ENCODE results near the gene ATXN7L2. TPM values are rescaled to one million over a fixed set of nuclear protein-coding genes. Genes with fewer than 3 reads are reported as not detected.

Gene ATXN7L2
- total RNA-seq, 2 experiments from 2014 or later = 11.8 to 13.1 TPM

DNA sequence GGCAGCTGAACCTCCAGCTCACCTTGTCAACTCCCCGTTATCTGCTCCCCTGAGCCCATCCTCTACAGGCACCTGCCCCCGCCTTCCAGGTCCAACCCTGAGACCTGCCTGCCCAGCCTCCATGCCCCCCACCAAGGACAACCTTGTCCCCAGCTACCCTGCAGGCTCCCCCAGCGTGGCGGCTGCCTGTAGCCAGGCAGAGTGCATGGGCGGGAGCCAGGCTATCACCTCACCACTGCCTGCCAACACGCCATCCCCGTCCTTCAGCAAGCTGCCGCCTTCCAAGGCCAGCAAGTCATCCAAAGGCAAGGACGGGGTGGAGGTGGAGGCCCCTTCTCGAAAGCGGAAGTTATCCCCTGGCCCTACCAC lies 7.2 kb downstream of the ATXN7L2 start:
- DNase-seq (no peak), ATAC-seq (ENCODE audit: poor library complexity) (no peak)
- Mint-ChIP-seq H3K4me3 (peak overlapping the region; percentile 82), H3K27ac (peak overlapping the region; percentile 47), H3K36me3 (ENCODE audit: low read depth) (peaks cover 44% of the 10 kb centered on the region), H3K4me1 (ENCODE audit: low read depth) (peaks cover 31% of the 10 kb centered on the region), H3K27me3 (no peaks in the 10 kb centered on the region), H3K9me3 (no peaks in the 10 kb centered on the region)
- no peak overlapping the region for H3K27ac ChIP-seq (ENCODE audit: low read depth in 1 of 2, low read length in 2 of 2)
- intact Hi-C loops (cut with DNase I, micrococcal nuclease) = loop anchor here (1.0 to 5.0 kb wide), 4 partner anchors 41 to 229 kb away; no protein-coding TSS in a partner anchor
- peaks cover 32% of the 10 kb centered on the region for H3K4me1 ChIP-seq (ENCODE audit: insufficient read depth, low read length)
- H3K36me3 ChIP-seq (ENCODE audit: insufficient read depth, low read length) = peaks cover 28% of the 10 kb centered on the region
- POLR2A ChIA-PET = interaction anchor here (0.9 to 22.6 kb wide), 4 partner anchors 9 to 57 kb away, joined by 3 to 318 read pairs (median 6); partner anchors contain the start of gene GNAI3
- no peak overlapping the region for H3K4me3 ChIP-seq (ENCODE audit: low read length)
- H3K9me3 ChIP-seq (ENCODE audit: control insufficient read depth in 1 of 2, insufficient read depth in 1 of 2, low read length in 2 of 2) = no peaks in the 10 kb centered on the region
- TF ChIP-seq, protein P1, sequence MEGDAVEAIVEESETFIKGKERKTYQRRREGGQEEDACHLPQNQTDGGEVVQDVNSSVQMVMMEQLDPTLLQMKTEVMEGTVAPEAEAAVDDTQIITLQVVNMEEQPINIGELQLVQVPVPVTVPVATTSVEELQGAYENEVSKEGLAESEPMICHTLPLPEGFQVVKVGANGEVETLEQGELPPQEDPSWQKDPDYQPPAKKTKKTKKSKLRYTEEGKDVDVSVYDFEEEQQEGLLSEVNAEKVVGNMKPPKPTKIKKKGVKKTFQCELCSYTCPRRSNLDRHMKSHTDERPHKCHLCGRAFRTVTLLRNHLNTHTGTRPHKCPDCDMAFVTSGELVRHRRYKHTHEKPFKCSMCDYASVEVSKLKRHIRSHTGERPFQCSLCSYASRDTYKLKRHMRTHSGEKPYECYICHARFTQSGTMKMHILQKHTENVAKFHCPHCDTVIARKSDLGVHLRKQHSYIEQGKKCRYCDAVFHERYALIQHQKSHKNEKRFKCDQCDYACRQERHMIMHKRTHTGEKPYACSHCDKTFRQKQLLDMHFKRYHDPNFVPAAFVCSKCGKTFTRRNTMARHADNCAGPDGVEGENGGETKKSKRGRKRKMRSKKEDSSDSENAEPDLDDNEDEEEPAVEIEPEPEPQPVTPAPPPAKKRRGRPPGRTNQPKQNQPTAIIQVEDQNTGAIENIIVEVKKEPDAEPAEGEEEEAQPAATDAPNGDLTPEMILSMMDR (IDR thresholded peaks at IDR 0.05) = peak; percentile 19
- CTCF ChIA-PET = interaction anchor here (0.6 to 24.2 kb wide), 17 partner anchors 9 to 77 kb away, joined by 3 to 474 read pairs (median 5); partner anchors contain the start of genes AMIGO1 and PSMA5
- H3K27me3 ChIP-seq (ENCODE audit: control insufficient read depth in 1 of 2, insufficient read depth in 2 of 2, low read length in 2 of 2) = no peaks in the 10 kb centered on the region

DNA sequence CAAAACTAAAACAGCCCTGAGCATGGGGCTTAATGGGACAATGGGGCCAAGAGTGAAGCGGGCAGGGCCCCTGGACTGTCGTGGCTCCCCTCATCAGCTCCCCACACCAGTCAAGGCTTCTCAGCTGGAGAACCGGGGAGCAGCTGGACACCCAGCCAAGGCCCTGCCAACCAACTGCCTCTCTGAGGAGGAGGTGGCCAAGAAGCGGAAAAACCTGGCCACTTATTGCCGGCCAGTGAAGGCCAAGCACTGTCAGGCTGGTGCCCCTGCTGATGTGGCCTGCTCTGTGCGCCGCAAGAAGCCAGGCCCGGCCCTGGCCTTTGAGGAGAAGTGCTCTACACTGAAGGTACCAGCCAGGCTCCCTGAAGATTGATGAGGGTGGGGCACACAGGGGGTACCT lies 7.7 kb downstream of the ATXN7L2 start:
- CTCF ChIA-PET = interaction anchor here (0.6 to 24.2 kb wide), 13 partner anchors 8 to 64 kb away, joined by 3 to 474 read pairs (median 6); partner anchors contain the start of genes AMIGO1 and PSMA5
- TF ChIP-seq, protein P1 (IDR thresholded peaks at IDR 0.05) = no peak
- Histone ChIP-seq H3K27ac (ENCODE audit: low read depth in 1 of 2, low read length in 2 of 2) (no peak overlapping the region), H3K9me3 (ENCODE audit: control insufficient read depth in 1 of 2, insufficient read depth in 1 of 2, low read length in 2 of 2) (no peaks in the 10 kb centered on the region), H3K27me3 (ENCODE audit: control insufficient read depth in 1 of 2, insufficient read depth in 2 of 2, low read length in 2 of 2) (no peaks in the 10 kb centered on the region), H3K4me3 (ENCODE audit: low read length) (no peak overlapping the region), H3K4me1 (ENCODE audit: insufficient read depth, low read length) (peaks cover 36% of the 10 kb centered on the region), H3K36me3 (ENCODE audit: insufficient read depth, low read length) (peaks cover 33% of the 10 kb centered on the region)
- ATAC-seq (ENCODE audit: poor library complexity) (no peak), DNase-seq (no peak)
- Mint-ChIP-seq H3K27me3 (no peaks in the 10 kb centered on the region), H3K4me3 (peak overlapping the region; percentile 7), H3K27ac (no peak overlapping the region), H3K4me1 (ENCODE audit: low read depth) (peaks cover 35% of the 10 kb centered on the region), H3K9me3 (no peaks in the 10 kb centered on the region), H3K36me3 (ENCODE audit: low read depth) (peaks cover 46% of the 10 kb centered on the region)
- intact Hi-C loops (cut with DNase I, micrococcal nuclease) = loop anchor here in 1 of 2 experiments (2.0 to 5.0 kb wide), 3 partner anchors 131 to 229 kb away; no protein-coding TSS in a partner anchor
- POLR2A ChIA-PET = interaction anchor here (0.9 to 22.6 kb wide), 5 partner anchors 8 to 57 kb away, joined by 3 to 318 read pairs (median 7); partner anchors contain the start of genes ATXN7L2 and GNAI3

DNA sequence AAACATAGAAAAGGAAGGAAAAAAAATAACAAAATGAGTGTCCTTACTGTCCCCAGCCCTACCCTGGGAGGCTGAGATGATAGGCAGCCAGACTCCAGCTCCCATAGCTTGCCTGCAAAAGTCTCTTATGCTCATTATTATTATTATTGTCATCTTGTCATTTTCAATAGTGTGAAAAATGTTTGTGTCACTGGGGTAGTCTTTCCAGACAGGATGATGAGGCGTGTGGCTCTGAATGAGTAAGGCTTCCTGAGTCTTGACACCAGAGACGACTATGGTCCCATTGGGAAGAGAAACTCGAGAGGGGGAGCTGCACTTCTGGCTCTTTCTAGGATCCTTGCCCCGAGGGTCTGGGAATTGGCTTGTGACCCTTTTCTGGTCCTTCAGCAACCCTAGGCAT lies 9.1 kb downstream of the ATXN7L2 start:
- no peak for DNase-seq
- ChIA-PET POLR2A (interaction anchor here (1.7 to 22.6 kb wide), 6 partner anchors 9 to 67 kb away, joined by 7 to 318 read pairs (median 17); partner anchors contain the start of genes AMIGO1 and ATXN7L2), CTCF (interaction anchor here (1.6 to 24.2 kb wide), 6 partner anchors 9 to 67 kb away, joined by 5 to 474 read pairs (median 20); partner anchors contain the start of genes ATXN7L2 and PSMA5)
- Histone ChIP-seq H3K27me3 (ENCODE audit: control insufficient read depth in 1 of 2, insufficient read depth in 2 of 2, low read length in 2 of 2) (no peaks in the 10 kb centered on the region), H3K36me3 (ENCODE audit: insufficient read depth, low read length) (peaks cover 47% of the 10 kb centered on the region), H3K4me3 (ENCODE audit: low read length) (no peak overlapping the region), H3K27ac (ENCODE audit: low read depth in 1 of 2, low read length in 2 of 2) (no peak overlapping the region), H3K4me1 (ENCODE audit: insufficient read depth, low read length) (peaks cover 50% of the 10 kb centered on the region), H3K9me3 (ENCODE audit: control insufficient read depth in 1 of 2, insufficient read depth in 1 of 2, low read length in 2 of 2) (no peaks in the 10 kb centered on the region)
- intact Hi-C loops (cut with DNase I, micrococcal nuclease) = loop anchor here in 1 of 2 experiments (5.0 kb wide), 2 partner anchors 130 to 230 kb away; no protein-coding TSS in a partner anchor
- peaks cover 44% of the 10 kb centered on the region for H3K4me1 Mint-ChIP-seq (ENCODE audit: low read depth)
- TF ChIP-seq, protein P1 (IDR thresholded peaks at IDR 0.05) = no peak
- no peaks in the 10 kb centered on the region for H3K27me3 Mint-ChIP-seq
- no peak for ATAC-seq (ENCODE audit: poor library complexity)
- peaks cover 47% of the 10 kb centered on the region for H3K36me3 Mint-ChIP-seq (ENCODE audit: low read depth)
- H3K9me3 Mint-ChIP-seq = no peaks in the 10 kb centered on the region
- H3K4me3 Mint-ChIP-seq = peak overlapping the region; percentile 54
- no peak overlapping the region for H3K27ac Mint-ChIP-seq
